Heart left ventricle (tissue), 16 donors: ENCODE measurements around the gene ARHGAP36. TPM values are rescaled to one million over a fixed set of nuclear protein-coding genes. Genes with fewer than 3 reads are reported as not detected.

Experiments
- ATAC-seq, 4 donors: fragments of 200-7000 bp; cut with Tn5 transposase; one replicate each; pipeline ENCODE4 v1.9.1; 2020 to 2022; ENCODE audit warnings: moderate library complexity in 4 of 4, mild to moderate bottlenecking in 3 of 4, moderate number of reproducible peaks in 1 of 4
- DNase-seq, 5 donors: peaks; one replicate each; pipeline ENCODE4 v3.0.0-alpha.2; 2020
- H3K27ac ChIP-seq, 12 donors: fragments of 200-600 bp; sonication (generic) in 4 of 12; one replicate each; pipeline versions ENCODE4 v1.5.0 to v1.8.0; 2016 to 2022; ENCODE audit warnings: mild to moderate bottlenecking in 2 of 12
- H3K27me3 ChIP-seq, 9 donors: fragments of 200-600 bp; sonication (generic) in 2 of 9; one replicate each; pipeline versions ENCODE4 v1.5.1 to v1.8.0; 2016 to 2022; ENCODE audit warnings: mild to moderate bottlenecking in 3 of 9
- H3K36me3 ChIP-seq, 9 donors: fragments of 200-600 bp; sonication (generic) in 2 of 9; one replicate each; pipeline versions ENCODE4 v1.5.0 to v1.8.0; 2018 to 2022; ENCODE audit warnings: mild to moderate bottlenecking in 2 of 9
- H3K4me1 ChIP-seq, 12 donors: fragments of 200-600 bp; sonication (generic) in 4 of 12; one replicate each; pipeline versions ENCODE4 v1.5.0 to v1.8.0; 2016 to 2022; ENCODE audit warnings: mild to moderate bottlenecking in 3 of 12
- H3K4me3 ChIP-seq, 12 donors: fragments of 200-600 bp; sonication (generic) in 4 of 12; one replicate each; pipeline versions ENCODE4 v1.5.0 to v1.8.0; 2017 to 2022; ENCODE audit warnings: mild to moderate bottlenecking in 9 of 12, moderate library complexity in 4 of 12
- H3K9me3 ChIP-seq, 12 donors: fragments of 200-600 bp; sonication (generic) in 4 of 12; one replicate each; pipeline versions ENCODE4 v1.5.0 to v1.8.0; 2016 to 2022; ENCODE audit warnings: mild to moderate bottlenecking in 1 of 12
- POLR2A ChIP-seq, 2 donors: fragments of 450-650 bp; IDR thresholded peaks; one replicate each; pipeline ENCODE4 v1.6.1; 2017; ENCODE audit warnings: antibody characterized with exemption in 2 of 2, mild to moderate bottlenecking in 2 of 2, moderate library complexity in 2 of 2
- WGBS, 4 donors: extraction: QIAGEN DNeasy Blood & Tissue Kit in 2 of 4; methylation state at CpG; one replicate each; pipeline versions ENCODE4 v1.1.5 to v1.1.7; 2013 to 2018; 5-methylcytosine and 5-hydroxymethylcytosine counted together
- intact Hi-C, 10 donors: fragments of 100-400 bp; cut with DNase I; formaldehyde crosslinking; loops; one replicate each; pipeline versions ENCODE4 v1.11.1 to v1.14.2; 2022
- polyA plus RNA-seq, 2 donors: library from polyadenylated mRNA; stranded (reverse); fragments of 200-250 nt; gene quantifications; one replicate each; pipeline ENCODE4 v1.2.3, GENCODE V29; 2013
- total RNA-seq, 9 donors: library from RNA; depleted of rRNA in 2 of 9; stranded (reverse); fragments of >200 nt in 2 of 9; fragmentation: NEBNext Ultra II Directional in 3 of 9; extraction: Animal tissue kit (Norgen Biotek cat#: 25700) in 3 of 9; gene quantifications; one replicate each; pipeline versions ENCODE4 v1.1.0 to v1.2.4, GENCODE V29; 2016 to 2023
- TF ChIP-seq, protein P1 (sequence below), 12 donors: fragments of 200-600 bp; sonication (generic) in 4 of 12; IDR thresholded peaks; one replicate each; pipeline versions ENCODE4 v1.5.0 to v1.8.0; 2018 to 2022; ENCODE audit warnings: antibody characterized with exemption in 12 of 12, mild to moderate bottlenecking in 5 of 12
- donor health status: ischemic (EF 13 %, LVEDD 7.1; RV severe dilation, severe dysfunction).
- donor health status: healthy with polysubstance abuse.
- donor health status: DM: no; HTN: yes; CAD: no.
- donor health status: DM: no; HTN: no; CAD: no.
- donor health status: ischemic (EF 25% LVEDD 6.9; RV normal size, moderate dysfunction).
- donor health status: ischemic (EF 25% LVEDD 5.7; RV mildly dilated, moderate dysfunction).
- donor health status: healthy.
- donor health status: DM: yes; HTN: yes; CAD: no.
- donor health status: ischemic (EF 35%, LVEDD 5.7; RV mildly dilated, moderate dysfunction).
- donor health status: nonischemic (EF 11% LVEDD 7.7; RV severe dilation, severe dysfunction).
- donor health status: DM: yes; HTN: yes; CAD: no.
- donor health status: PGD.
- donor health status: ischemic (EF 29% LVEDD 5.4; RV normal size, mild dysfunction).
- donor health status: nonischemic (EF 23%, LVEDD 6.1; RV moderate dilation, normal function).

ARHGAP36 gene
- total and polyA plus RNA-seq, 11 donors, result not detected

DNA sequence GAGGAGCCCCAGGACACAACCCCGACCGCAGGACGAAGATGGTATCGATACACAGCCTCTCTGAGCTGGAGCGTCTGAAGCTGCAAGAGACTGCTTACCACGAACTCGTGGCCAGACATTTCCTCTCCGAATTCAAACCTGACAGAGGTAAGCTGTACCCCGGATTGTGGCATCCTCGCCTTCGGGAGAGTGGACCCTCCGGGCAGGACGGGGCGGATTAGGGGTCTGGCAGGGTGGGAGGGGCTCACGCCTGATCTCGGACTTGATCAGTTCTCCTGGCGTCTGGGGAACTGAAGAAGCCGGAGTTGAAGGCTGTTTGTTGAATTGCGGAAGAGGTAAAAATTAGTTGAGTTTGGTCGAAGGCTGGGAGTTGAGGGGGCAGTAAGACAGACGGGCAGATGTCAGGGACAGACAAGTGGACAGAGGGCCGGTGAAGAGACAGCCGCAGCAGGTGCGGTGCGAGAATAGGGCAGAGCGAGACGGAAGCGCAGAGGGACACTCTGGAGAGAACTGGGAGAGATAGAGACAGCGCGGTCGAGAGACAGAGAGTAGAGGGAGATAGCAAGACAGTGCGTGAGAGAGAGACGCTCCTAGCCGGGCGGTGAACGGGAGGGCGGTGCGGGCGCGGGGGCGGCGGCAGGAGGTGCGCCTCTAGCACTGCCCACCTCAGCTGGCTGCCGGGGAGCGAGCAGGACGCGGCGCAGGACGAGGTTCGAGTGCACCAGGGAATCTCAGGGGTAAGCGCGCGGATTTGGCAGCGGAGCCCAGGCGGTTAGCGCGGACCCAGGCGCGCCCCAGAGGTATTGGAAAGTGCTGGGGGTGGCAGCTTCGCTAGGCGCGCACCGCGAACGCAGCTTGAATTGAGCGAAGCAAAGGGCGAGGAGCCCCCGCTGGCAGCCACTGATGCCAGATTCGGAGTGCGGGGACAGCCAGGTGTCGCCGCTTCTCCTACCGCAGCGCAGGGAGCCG, 23.9 kb downstream of the ARHGAP36 start:
- Histone ChIP-seq H3K27ac (no peak overlapping the region), H3K9me3 (no peaks in the 10 kb centered on the region), H3K27me3 (peaks cover 0 to 80% (median 21%) of the 10 kb centered on the region in 9 donors), H3K4me1 (no peaks in the 10 kb centered on the region), H3K36me3 (no peaks in the 10 kb centered on the region), H3K4me3 (no peak overlapping the region)
- 1 to 33% (median 14%) methylated on average over 59 to 75 of the region's 75 CpGs for WGBS, 4 donors
- DNase-seq (no peak), ATAC-seq (no peak)
- TF ChIP-seq, protein P1, sequence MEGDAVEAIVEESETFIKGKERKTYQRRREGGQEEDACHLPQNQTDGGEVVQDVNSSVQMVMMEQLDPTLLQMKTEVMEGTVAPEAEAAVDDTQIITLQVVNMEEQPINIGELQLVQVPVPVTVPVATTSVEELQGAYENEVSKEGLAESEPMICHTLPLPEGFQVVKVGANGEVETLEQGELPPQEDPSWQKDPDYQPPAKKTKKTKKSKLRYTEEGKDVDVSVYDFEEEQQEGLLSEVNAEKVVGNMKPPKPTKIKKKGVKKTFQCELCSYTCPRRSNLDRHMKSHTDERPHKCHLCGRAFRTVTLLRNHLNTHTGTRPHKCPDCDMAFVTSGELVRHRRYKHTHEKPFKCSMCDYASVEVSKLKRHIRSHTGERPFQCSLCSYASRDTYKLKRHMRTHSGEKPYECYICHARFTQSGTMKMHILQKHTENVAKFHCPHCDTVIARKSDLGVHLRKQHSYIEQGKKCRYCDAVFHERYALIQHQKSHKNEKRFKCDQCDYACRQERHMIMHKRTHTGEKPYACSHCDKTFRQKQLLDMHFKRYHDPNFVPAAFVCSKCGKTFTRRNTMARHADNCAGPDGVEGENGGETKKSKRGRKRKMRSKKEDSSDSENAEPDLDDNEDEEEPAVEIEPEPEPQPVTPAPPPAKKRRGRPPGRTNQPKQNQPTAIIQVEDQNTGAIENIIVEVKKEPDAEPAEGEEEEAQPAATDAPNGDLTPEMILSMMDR (IDR thresholded peaks at IDR 0.05), result no peak
- no peak for TF ChIP-seq POLR2A (IDR thresholded peaks at IDR 0.05)
- intact Hi-C loops, result no loop called here

DNA sequence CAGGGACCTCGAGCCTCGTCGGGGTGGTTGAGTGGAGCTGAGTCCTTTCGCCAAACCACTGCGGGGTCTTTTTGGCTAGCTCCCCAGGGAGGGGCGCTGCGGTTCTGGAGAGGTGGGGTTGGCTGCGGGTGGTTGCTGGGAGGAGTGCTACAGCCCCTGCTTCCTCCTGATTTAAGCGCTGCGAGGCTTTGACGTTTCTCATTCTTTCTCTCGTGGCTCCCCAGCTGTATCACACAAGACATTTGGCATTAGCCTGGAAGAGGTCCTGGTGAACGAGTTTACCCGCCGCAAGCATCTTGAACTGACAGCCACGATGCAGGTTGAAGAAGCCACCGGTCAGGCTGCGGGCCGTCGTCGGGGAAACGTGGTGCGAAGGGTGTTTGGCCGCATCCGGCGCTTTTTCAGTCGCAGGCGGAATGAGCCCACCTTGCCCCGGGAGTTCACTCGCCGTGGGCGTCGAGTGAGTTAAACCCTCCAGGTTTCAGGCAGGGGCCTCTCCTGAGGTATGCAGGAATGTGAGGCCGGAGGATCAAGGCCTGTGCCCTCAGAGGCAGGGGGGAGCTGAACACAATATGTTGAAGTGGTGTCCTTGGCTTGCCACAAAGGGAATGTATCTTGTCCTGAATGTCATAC, 25.5 kb downstream of the ARHGAP36 start:
- Histone ChIP-seq H3K4me3 (no peak overlapping the region), H3K36me3 (no peaks in the 10 kb centered on the region), H3K27ac (no peak overlapping the region), H3K9me3 (no peaks in the 10 kb centered on the region), H3K27me3 (peaks cover 0 to 68% (median 21%) of the 10 kb centered on the region in 9 donors), H3K4me1 (no peaks in the 10 kb centered on the region)
- DNase-seq, result no peak
- intact Hi-C loops, result no loop called here
- WGBS, 4 donors, result 1 to 37% (median 8%) methylated on average over 27 to 34 of the region's 34 CpGs
- no peak for TF ChIP-seq POLR2A (IDR thresholded peaks at IDR 0.05)
- TF ChIP-seq, protein P1 (IDR thresholded peaks at IDR 0.05), result no peak
- no peak for ATAC-seq

DNA sequence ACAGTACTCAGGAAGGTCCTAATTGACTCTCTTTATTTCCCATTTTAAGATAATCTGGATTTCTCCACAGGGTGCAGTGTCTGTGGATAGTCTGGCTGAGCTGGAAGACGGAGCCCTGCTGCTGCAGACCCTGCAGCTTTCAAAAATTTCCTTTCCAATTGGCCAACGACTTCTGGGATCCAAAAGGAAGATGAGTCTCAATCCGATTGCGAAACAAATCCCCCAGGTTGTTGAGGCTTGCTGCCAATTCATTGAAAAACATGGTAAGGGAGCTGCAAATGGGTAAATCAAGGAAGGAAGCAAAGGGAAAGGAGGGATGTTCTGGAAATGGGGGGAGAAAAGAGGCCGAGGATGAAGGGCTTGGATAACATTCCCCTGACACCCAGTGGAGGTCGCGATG, 26.0 kb downstream of the ARHGAP36 start:
- 4 to 29% (median 13%) methylated on average over 7 of the region's 7 CpGs for WGBS, 4 donors

More for the DNA sequence above, 26.0 kb downstream of the ARHGAP36 start:
- H3K36me3 ChIP-seq, result no peaks in the 10 kb centered on the region
- TF ChIP-seq, protein P1 (IDR thresholded peaks at IDR 0.05), result no peak
- no peak for TF ChIP-seq POLR2A (IDR thresholded peaks at IDR 0.05)
- ATAC-seq (no peak), DNase-seq (no peak)
- H3K27ac ChIP-seq, result no peak overlapping the region
- H3K4me1 ChIP-seq, result no peaks in the 10 kb centered on the region
- H3K27me3 ChIP-seq, result peaks cover 0 to 63% (median 21%) of the 10 kb centered on the region in 9 donors
- no peak overlapping the region for H3K4me3 ChIP-seq
- intact Hi-C loops, result no loop called here
- no peaks in the 10 kb centered on the region for H3K9me3 ChIP-seq
